ENCODE results near the gene FGD2.
"Not testable (repeated sequence)": the region's sequence is repeated elsewhere in the genome, so short reads cannot be mapped to it uniquely, and the experiment has no call there.

FGD2 gene

DNA sequence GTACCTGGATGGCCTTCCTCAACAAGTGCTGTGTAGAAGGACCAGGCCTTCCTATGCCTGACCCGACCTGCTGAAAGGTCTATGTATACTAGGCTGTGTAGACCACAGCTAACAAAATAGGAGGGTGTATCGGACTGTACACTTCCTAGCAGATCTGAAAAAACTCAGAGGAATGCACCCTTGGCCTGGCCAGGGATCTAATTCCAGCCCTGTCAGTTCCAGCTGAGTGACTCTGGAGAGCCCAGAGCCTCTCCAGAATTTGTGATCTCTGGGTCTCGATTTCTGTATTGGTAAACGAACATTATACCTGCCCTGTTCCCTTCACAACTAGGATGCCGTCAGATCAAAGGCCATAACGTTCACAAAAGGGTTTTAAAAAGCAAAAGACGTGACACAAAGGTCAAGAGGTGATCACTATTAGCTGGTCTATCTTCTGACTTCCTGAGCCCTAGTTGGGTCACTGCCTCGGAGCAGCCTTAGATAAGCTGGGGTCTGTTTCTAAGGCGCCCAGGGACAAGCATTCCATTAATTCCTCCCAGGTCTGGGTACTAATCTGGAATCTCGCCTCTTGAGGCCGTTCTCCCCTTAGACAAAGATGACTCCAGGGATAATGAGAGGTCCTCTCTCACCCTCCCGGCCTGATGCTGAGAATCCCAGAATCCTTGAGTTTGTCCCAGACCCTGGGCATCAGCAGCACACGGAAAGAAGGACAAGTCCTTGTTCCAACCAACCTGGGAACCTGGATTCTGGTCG lies 33.4 kb upstream of the FGD2 start:
- no peak for DNase-seq

DNA sequence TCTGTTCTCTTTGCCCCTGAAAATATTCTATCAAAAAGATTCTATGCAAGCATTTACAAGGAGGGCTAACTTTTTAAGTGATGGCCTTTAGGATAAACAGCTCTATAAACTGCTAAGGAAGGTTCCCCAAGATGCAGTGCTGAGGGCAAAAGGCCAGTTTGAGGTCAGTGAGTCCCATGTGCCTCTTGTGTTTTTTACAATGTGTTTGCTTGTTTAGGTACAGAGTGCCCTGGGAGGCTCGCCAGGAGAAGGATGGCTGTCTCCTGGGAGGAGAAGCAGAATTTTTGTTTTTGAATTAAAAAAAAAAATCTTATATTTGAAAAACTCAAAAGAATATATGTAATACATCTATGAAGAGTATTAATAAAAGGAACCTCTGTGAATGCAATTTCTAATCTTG lies 32.3 kb upstream of the FGD2 start:
- DNase-seq: no peak

DNA sequence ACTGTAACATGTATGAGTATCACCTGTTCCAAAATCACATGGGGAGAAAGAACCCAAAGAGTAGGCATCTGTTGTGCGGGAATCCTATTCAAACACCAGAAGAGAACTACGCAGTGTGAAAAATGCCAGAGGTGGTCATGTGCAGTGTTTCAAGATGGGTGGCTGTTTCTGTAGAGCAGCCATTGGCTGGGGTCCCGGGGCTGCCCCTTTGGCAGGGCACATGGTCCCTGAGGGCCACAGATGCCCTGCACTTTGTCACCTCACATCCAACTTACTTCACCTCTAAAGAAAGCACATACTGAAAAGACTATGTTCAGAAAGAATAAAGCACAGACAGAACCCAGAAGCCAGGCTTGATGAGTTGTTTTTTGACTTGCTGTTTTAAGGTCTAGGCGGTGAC lies 31.8 kb upstream of the FGD2 start:
- DNase-seq: no peak

DNA sequence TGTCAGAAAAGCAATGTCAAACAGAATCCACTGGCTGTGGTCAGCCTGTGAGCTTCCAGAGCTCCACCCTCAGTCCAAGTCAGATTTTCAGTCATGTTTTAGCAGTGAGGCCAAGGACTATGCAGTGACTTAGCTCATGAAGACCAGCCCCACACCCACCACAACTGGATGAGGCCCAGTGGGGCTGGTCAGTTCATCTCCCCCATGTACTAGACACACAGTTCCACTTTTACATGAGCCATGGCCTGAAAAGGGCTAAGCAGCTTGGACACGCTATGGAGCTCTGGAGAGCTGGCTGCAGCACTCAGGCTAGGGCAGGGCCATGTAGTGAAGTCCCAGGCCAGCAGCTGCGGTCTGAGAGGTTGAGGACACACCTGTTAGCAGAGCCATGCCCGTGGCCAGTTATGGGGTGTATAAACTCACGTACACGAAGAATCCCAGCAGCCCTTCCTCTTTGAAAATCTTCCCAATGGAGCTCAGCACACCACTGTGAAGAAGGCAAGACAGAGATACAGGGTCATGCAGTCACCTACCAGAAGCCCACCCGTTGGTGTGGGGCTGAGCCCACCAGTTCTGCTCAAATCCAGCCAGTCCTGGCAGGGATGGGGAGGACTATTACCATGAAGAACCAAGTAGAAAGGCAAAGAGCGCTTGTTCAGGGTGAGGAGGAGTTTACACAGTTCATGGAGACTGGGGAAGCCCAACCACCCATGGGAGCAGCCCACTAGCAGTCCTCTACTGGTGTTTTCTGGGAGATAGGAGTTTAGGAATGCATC lies 30.0 kb upstream of the FGD2 start:
- DNase-seq: no peak

DNA sequence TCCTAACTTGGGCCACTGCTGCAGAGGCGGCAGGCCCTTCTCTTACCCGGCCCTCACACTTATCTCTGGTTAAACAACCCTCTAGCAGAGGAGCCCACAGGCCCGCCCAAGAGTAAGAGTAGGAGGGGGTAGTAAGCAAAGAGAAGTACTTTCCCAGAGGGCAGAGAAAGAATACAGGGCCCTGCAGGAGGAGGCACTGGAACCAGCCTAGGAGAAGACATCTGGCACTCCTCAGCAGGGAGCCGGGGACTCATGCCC lies 29.5 kb upstream of the FGD2 start:
- DNase-seq: no peak

DNA sequence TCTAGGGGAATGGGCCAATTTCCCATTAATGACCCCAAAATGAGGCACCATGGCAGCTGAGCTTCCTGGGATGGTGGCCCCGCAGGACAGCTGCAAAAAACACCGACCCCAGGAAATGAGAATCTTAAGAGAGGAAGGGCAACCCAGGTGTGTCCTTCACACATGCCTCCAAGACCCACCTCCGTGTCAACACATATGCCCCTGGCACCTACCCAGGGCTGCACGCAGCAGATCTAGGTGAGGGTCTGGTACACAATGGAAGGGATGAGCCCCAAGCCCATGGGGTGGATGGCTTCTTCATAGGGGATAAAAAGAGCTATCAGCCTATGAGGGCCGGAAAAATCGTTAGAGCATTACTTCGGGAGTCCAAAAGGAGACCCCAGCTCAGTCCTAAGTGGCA lies 28.9 kb upstream of the FGD2 start:
- DNase-seq: no peak

DNA sequence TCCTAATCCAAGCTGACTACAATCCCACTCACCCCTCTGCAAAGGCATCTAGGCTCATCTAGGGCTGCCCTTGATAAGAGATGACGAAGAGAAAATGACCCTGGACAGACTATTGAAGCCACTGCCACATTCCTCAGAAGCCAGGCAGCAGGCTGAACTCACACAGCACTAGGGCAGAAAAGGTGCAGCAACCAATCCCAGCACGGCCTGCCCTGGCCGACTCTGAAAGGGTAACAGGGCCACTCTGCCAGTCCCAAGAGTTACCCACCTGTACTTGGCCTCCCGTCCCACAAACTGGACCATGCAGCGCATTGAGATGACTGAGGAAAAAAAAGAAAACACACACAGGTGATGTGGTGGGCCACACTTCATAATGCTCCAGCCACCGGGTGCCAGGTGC lies 28.5 kb upstream of the FGD2 start:
- no peak for DNase-seq

DNA sequence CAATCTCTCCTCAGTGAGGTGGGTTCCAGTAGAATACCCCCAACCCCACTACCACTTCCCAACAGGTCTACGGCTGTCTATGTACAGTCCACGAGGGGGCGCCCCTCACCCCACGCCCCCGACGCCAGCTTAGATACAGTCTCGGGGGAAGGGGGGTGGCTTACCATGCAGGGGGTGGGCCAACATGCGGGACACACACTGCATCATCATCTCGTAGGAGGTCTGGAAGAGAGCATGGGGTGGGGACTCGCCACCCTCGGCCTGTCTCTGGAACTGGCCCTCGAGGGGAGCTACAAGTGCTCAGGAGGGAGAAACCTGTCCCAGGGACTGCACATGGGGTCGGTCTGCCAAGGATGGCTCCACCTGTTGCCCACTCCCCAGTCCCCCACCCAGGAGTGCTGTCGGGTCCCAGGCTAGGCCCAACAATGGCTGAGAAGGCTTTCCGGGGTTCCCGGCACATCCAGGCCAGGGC lies 27.9 kb upstream of the FGD2 start:
- no peak for DNase-seq

DNA sequence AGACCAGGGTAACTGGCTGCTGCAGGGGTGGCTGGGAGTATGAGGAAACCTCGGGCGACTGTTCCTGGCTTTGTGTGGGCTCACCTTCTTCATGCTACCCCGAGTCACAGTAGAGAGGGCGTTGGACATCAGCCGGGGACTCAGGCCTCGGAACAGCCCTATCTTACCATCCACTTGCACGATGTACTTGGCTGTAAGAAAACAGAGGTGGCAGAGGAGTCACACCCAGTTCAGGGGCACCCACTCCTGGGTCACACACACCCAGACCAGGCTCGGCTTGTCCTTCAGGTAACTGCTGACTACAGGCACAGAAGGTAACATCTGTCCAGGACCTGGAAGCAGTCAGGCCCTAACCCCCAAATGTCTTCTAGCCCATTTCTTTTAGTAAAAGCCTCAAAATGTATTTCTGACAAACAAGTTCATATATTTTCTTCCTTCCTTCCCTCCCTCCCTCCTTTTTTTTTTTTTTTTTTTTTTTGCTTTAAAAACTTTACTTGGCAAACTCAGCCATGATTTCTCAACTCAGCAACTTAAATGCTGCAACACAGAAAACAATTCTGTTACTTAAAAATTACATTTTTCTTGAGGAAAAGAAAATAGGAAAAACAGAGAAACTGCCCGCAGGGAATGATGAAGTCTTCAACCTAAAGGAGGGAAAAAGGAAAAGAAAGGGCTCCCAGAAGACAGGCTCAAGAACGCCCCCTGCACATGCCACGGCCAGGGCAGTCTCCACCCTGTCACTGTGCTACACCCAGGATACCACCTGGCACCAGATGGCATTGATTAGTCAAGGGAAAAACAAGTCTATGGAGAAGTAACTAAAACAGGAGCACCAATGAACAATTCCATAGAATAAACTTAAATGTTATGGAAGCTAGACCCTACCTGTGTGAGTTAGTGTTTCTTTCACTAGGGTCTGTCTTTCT lies 26.8 kb upstream of the FGD2 start:
- no peak for DNase-seq

DNA sequence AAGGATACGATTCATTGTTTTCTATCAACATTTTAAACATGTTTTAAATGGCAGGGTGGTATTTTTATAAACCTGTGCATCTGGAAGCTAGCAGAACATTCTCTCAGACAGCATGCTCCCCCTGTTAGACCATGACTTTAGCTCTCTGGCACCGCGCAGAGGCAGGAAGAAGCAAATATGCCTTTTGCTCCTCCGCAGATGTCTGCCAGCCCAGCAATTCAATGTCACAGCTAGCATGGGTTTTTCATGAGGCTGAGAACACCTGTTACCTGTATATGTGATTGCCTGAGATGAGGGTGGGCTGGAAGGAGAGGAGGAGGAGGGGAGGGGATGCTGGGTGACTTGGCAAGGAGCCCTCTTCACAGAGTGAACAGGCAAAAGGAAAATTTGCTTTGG lies 26.1 kb upstream of the FGD2 start:
- DNase-seq: peak in 2 of 5 donors; percentile 17 to 48

DNA sequence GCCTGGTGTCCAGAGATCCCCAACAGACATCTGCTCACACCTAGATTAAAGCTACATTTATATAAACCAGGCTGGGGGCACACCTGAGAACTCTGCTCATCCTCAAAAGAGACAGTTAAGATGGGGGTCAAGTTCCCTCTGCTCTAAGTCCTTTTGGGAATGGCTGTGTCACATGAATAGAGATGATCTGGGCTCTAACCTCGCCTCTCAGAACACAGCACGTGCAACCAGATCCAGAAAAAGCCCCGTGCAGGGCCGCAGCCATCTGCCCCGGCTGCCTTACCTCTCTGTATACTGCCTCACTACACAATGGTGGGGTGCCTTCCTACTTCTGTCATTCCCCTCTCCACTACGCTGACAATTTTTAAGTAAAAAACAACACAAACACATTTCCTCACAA lies 25.3 kb upstream of the FGD2 start:
- no peak for DNase-seq

DNA sequence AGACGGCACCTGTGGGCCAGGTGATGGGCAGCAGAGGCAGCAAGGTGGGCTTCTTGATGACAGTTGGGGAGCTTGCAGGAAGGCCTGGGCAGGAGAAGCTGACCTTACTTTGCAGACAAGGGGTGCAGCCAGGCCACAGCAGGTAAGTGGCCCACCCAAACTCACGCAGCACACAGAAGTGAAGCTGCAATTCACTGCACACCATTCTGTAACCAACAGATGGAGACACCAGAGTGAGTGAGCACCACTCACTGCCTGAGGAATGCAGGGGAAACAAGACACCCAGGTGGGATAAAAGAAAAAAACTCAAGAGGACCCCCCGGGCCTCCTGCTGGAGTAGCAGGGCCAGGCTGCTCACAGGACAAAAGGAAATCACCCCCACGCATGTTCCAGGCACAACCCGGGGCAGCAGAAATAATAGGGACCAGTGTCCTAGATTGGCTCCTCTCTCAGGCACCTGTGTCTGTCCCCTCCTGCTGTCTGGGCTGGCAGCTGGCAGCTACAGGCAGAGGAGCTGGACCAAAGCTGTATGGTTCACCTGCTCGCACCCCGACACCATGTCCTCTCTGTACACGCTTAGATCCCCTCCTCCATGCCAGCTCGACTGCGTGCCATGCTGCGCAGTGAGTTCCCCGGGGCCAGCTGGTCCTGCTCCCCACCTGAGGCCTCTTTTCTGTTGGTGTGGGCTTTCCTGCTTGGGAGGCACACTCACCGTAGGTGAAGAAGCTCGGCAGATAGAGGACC lies 24.4 kb upstream of the FGD2 start:
- DNase-seq: no peak

DNA sequence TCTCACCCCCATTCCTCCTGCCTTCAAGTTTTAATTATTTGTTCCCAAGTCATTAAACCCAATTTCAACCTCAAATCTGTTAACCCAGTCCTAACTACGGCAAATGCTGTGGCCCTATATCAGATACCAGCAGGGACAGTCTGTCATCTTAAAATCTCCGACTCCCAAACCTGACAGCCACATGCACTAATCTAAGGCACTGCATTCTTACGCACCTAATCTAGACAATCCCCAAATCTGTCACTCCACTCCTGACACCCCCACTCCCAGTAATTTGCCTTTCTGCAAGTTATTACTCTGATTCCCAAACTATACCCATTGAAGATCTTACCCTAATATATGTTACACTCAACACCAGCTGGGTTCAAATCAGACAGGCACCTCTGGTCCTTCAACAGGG lies 21.9 kb upstream of the FGD2 start:
- DNase-seq: no peak

DNA sequence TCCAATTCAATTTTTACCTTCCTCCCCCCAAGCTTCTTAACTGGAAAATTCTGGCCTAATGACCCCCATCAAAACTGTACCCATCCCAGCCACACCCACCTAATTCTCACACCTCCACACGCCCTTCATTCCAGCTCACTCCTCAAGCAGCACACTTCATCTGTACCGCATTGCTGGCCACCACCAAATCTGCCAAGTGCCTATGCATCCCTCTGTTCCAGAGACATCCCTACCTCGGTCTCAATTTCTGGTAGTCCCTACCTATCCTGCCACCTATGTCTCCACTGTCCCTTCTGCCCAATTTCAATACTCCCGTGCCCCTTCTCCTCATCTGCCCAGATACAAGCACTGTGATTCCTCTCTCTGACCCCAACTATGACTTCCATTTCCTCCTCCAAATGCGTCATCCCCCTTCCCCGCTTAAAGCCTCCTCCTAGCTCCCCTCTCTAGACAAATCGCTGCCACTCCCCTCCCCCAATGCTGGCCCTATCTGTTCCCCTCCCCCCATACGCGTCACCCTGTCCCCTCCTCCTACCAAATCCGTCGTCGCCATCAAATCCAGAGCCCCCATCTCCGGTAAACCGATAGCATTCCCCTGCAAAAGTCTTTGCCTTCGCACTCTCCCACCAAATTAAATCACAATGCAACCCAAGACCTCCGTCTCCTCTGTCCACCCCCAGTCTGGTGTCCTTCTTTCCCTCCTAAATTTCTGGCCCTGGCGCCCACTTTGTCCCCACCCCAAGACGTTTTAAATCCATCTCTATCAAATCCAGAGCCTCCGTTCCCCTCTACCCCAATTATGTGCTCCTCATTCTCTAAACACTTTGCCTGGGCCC lies 20.7 kb upstream of the FGD2 start:
- peak; percentile 30 to 63 (median 48) for DNase-seq

DNA sequence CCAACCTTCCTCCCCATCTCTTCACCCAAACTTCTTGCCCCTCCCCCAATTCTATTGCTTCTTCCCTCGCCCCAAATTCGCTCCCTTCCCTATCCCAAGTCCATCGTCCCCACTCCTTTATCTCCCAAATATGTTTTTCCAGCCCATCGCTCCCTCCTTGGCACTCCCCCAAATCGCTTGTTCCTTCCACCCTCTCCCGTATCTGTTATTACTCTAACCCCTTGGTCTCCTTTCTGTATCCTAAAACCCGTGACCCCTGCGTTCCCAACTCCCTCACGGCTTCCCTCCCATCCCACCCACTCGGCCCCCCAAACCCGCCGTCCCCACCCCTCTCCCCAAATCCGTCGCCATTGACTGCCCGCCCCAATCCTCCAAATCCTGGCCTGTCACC lies 20.0 kb upstream of the FGD2 start:
- no peak for DNase-seq

DNA sequence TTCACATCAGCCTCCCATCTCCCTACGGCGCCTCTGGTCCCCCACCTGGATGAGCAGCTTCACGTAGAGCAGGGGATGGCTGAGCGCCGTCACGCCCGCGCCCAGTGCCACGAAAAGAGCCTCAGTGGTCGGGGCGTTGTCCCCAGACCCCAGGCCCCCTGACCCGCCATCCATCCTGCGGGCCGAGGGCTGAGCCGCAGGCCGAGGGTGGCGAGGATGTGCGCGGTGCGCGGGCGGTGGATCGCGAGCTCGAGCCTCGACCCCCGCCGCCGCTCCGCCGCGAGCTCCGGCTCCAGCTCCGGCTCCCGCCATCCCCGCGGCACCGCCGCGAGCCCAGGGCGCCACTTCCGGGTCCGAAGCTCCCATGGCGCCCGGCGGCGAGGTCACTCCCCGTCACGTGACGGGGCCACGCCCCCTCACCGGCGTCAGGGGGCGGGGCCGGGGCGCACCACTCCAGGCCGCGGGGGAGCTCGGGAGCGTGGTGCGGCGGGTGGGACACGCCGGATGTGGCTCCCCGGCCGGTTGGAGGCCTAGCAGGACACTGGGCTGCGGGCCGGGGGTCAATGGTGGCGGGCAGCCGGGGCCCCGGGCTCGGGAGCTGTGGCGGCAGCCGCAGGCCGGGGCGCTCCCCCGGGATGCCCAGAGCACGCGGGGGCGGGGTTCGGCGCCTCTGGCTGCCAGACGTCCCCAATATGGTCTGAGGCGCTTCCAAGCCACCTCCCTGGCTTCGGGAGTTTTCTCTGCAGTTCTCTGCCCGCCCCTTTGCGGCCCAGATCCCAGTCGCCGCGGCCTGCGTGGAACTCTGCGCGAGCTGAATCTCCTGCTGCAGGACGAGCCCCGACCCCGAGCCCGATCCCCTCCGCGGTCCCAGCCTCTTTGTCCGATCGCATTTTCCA lies 19.4 kb upstream of the FGD2 start, which contains the start of gene MTCH1:
TSS of gene MTCH1 (minus strand) at position 389 of the 896 bp plus-strand sequence. CDS start at position 366, 23 bp downstream.
- DNase-seq: peak; percentile 79 to 91 (median 81)

DNA sequence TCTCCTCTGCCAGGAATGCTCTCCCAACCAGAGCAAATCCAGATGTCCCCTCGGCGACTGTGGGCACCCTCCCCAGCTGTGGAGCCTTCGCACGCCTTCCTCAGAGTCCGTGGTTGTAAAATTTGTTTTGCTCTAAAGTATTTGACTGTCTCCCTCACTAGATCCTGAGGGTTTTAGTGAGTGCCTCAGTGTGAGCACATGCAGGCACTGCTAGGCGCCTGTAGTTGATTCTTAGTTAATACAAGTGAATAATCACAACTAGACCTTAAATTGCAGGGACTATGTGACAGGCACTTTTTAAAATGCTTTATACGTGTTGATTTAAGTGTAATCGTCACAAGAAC lies 18.8 kb upstream of the FGD2 start:
- DNase-seq: no peak

DNA sequence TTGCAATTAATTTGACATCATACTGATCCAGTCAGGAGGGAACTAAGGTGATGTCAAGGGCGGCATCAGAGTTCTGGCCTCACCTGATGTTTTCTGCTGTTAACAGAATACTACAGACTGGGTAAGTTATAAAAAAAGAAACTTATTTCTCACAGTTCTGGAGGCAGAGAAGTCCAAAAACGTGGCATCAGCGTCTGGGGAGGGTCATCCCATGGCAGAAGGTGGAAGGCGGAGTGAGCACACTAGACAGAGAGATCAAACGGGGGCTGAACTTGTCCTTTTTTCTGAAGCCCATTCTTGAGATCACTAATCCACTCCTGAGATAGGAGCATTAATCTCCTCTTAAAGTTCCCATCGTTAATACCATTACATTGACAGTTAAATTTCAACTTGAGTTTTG lies 16.2 kb upstream of the FGD2 start:
- no peak for DNase-seq

DNA sequence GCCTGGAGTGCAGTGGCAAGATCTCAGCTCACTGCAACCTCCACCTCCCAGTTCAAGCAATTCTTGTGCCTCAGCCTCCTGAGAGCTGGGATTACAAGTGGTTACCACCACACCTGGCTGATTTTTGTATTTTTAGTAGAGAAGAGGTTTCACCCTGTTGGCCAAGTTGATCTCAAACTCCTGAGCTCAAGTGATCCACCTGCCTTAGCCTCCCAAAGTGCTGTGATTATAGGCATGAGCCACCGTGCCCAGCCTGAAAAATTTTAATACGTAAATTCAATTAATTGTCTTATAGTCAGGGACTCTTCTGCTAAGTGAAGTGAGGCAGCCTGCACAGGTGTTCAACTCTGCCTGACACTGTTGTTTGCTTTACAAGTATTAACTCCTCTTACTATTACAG lies 15.1 kb upstream of the FGD2 start:
- DNase-seq: not testable (repeated sequence)

DNA sequence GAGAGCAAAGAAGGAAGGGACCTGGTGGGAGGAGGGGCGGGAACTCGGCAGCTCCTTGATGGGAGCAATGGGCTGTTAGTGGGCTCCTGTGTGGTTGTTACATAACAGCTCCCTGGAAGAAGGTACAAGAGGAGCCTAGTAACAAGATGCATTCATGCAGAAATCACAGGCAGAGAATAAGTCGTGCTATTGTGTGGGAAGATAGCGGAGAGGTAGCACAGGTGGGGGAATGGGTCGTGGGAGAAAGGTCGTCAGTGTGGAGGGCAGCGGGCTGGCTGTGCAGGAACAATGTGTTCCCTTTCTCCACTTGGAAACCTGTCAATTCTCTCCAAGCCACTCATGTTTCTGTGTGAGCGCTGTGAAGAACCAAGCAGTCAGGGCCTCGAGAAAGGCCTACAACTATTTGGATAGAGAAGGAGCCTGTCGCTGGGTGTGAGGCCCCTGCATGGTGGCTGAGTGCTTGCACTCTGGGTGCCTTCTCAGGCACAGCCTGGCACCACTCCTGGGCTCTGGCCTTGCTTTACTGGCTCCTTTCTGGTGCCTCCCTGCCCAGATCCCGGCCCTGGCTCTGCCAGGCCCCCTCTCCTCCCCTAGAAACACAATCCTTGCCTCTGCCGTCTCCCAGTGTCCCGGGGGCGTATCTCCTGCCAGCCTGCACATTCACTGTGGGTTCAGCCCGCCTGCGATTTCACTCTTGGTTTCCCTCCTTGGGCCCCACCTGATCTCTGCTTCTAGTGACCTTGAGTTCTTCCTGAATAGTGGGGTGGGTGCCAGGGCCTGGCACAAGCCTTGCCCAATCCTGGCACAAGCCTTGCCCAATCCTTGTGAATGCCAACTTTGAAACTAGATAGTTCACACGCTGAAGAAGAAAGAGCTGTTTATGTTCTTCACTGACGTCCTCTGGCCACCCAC lies 7.4 kb upstream of the FGD2 start:
- no peak for DNase-seq
